NCI-H82 treated with DMSO at 0.1 percent for 48 hours (cell line): ENCODE measurements around the gene ZDHHC20.

Experiments
- DNase-seq: peaks from one replicate; lab custom pipeline; 2025; ENCODE audit not compliant: unreplicated experiment; lab: John Stamatoyannopoulos, UW

The ZDHHC20 gene

GRCh38 chr13:21362741-21363140 is 96.4 kb downstream of the ZDHHC20 start:
- no peak for DNase-seq

GRCh38 chr13:21361706-21362105 is 97.4 kb downstream of the ZDHHC20 start:
- no peak for DNase-seq

GRCh38 chr13:21361123-21361522 is 98.0 kb downstream of the ZDHHC20 start:
- no peak for DNase-seq

GRCh38 chr13:21360463-21360862 is 98.6 kb downstream of the ZDHHC20 start:
- no peak for DNase-seq

GRCh38 chr13:21359855-21360254 is 99.2 kb downstream of the ZDHHC20 start:
- no peak for DNase-seq

- no peak for DNase-seq
Measured at GRCh38 chr13:21355304-21355703, 103.8 kb downstream of the ZDHHC20 start.

- DNase-seq, result no peak
Measured at GRCh38 chr13:21354721-21355120, 104.4 kb downstream of the ZDHHC20 start.

GRCh38 chr13:21348488-21349120 is 110.5 kb downstream of the ZDHHC20 start:
- DNase-seq, result no peak

GRCh38 chr13:21347753-21348318 is 111.3 kb downstream of the ZDHHC20 start:
- no peak for DNase-seq

GRCh38 chr13:21344662-21345176 is 114.4 kb downstream of the ZDHHC20 start:
- DNase-seq, result no peak

- no peak for DNase-seq
Measured at GRCh38 chr13:21343659-21344058, 115.4 kb downstream of the ZDHHC20 start.

GRCh38 chr13:21342699-21343442 is 116.2 kb downstream of the ZDHHC20 start:
- DNase-seq, result no peak

- no peak for DNase-seq
Measured at GRCh38 chr13:21341637-21342422, 117.3 kb downstream of the ZDHHC20 start.

GRCh38 chr13:21338639-21339278 is 120.3 kb downstream of the ZDHHC20 start:
- DNase-seq, result no peak

GRCh38 chr13:21338156-21338555 is 120.9 kb downstream of the ZDHHC20 start:
- no peak for DNase-seq

- no peak for DNase-seq
Measured at GRCh38 chr13:21336609-21337349, 122.3 kb downstream of the ZDHHC20 start.

- no peak for DNase-seq
Measured at GRCh38 chr13:21333186-21333585, 125.9 kb downstream of the ZDHHC20 start.

GRCh38 chr13:21330126-21330861 is 128.8 kb downstream of the ZDHHC20 start:
- DNase-seq, result no peak

GRCh38 chr13:21328836-21329477 is 130.1 kb downstream of the ZDHHC20 start:
- DNase-seq, result no peak
